GM21619 (cell line): Measurements from ENCODE around the gene PSMB8.

Source experiments
- ATAC-seq: cut with Tn5 transposase; IDR thresholded peaks from one replicate; pipeline ENCODE4 v1.9.1; 2021; ENCODE audit not compliant: unreplicated experiment

PSMB8 gene

DNA sequence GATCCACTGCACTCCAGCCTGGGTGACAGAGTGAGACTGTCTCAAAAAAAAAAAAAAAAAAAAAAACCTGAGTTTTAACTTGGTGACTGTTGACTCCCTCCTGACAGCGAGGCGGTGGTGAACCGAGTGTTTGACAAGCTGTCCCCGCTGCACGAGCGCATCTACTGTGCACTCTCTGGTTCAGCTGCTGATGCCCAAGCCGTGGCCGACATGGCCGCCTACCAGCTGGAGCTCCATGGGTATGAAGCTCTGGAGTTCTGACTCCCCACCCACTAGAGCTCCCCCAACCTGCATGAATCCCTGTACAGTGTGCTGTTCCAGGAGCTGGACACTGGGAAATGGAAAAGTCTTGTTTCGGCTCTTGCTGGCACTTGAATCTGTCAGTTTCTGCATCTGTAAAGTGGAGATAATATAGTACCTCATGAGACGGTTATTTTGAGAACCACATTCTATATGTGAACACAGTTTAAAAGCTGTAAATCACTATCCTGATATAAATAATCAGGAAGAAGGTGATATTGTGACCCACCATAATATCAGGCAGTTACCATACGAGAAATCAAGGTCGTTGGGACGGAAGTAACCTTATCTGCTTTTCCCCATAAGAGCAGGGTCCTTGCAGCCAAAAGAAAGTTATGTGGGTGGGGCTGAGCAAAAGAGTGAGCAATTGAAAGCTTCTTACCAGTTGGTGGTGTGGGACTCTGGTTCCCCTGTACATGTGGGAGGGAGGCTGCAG, 13.5 kb upstream of the PSMB8 start:
- no peak for ATAC-seq

DNA sequence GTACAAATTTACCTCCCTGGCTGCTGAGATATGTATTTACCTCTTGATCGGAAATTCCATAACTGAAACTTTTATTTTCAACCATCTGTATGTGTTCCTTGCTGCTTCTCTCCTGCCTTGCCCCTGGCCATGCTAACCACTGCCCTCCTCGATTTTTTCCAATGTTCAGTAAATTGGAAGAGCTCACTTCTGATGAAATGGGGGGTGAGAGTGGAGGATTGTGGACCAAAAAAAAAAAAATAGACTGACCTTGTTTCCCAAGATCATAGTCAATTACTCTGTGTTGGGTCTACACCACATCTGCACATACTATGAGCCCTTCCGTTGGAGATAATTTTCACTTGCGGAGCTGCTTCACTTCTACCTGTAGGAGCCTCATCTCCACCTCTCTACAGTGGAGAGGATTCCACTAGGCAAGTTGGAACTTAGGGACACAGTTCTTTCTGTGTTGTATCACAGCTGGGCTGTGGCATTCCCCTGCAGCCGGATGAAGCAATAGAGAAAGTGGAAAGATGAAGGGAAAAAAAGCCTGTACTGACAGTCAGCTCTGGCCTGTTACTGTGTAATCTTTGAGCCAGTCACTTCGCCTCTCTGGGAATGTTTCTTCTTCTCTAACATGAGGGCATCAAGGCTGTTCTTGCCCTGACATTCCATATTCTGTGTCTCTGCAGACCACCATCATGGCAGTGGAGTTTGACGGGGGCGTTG, 11.8 kb upstream of the PSMB8 start:
- no peak for ATAC-seq

DNA sequence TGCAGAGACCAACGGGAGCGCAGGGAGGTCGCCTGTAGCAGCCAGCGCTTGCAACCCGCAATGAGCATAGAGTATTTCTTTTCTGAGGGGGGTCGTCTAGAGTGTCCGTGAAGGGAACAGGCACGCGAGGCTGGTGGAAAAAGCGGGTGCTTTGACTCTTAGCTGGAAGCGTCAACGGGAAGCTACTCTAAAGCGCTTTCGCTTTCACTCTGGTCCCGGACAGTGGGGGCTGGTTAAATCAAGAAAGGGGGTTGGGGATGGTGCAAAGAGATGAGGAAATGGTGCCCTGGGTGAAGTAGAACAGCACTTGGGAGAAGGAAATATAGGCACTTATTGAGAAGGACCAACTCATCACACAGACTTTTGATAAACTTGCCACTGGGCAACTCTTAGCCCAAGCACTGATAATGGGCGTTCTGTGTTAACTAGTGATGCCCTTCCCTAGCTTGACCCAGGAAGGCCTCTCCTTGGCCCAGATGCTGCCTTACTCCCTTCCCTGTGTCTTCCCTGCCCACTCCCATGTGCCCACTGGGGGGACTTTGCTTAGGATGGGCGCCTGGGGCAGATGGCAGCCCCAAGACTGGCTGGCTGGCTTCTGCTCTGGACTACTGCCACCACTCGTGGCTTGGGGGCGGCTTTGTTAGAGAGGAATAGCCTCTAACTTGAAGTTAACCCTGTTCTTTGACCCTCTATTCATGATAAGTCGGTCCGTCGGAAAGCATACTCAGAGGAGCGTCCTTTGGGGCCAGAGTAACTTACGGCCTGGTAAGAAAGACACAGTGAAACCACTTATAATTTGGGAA, 10.7 kb upstream of the PSMB8 start:
- ATAC-seq = peak; percentile 9

DNA sequence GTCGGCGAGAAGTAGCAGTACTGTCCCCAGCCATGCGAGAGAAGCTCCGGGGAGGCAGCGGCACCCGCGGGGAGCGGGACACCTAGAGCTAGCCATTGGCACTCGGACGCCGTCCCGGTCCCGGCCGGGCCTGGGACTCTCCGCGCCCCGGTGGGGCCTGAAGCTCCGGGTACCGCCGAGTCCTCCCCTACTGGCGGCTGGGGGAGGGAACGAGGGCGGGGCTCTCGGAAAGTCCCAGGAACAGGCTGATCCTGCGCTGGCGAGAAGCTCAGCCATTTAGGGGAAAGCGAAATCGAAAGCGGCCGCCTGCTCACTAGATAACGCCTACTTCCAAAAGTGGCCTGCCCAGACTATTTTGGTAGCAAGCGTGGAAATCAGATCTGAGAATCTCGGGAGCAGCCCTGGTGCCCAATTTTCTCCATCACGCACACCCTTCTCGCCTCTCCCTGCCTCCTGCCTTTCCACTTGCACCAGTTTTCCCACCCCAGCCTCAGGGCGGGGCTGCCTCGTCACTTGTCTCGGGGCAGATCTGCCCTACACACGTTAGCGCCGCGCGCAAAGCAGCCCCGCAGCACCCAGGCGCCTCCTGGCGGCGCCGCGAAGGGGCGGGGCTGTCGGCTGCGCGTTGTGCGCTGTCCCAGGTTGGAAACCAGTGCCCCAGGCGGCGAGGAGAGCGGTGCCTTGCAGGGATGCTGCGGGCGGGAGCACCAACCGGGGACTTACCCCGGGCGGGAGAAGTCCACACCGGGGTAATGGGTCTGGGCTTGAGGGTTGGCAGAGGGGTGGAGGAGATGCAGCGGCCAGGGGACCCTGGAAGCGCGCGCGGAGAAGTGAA, 9.9 kb upstream of the PSMB8 start, which contains the start of the genes PSMB9 and TAP1:
Gene PSMB9 (plus strand): TSS at position 652 of the 835 bp plus-strand sequence. CDS start 38 bp downstream, at position 690.
Gene TAP1 (minus strand): TSS at position 164 of the 835 bp plus-strand sequence. CDS start 68 bp downstream, at position 96.
- peak; percentile 69 for ATAC-seq

DNA sequence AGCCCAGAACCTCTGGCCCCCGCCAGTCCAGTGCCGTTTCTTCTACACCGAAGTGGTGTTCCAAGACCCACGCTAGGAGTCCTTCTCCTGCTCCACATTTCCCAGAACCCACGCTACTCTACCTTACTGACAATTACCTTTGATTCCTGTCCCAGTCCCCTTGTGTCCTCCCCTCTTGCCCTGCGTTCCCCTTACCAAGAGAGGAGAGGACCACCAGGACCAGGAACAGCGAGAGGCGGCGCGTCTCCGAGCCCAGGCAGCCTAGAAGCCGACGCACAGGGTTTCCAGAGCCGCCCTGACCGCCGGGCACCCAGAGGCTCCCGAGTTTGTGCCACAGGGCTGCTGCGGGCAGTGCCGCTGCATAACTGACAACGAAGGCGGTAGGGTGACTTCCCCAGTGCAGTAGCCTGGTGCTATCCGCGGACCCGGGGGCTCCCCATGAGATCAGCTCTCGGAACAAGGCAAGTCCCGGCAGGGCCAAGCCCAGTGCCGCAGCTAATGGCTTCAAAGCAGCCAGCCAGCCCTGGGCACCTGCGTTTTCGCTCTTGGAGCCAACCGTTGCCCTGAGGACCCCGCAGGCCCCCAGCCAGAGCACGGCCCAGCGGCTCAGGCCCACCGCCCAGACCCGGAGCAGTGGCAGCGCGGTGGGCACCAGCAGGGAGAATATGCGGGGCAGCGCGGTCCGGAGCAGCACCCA, 9.1 kb upstream of the PSMB8 start:
- ATAC-seq = peak; percentile 26

DNA sequence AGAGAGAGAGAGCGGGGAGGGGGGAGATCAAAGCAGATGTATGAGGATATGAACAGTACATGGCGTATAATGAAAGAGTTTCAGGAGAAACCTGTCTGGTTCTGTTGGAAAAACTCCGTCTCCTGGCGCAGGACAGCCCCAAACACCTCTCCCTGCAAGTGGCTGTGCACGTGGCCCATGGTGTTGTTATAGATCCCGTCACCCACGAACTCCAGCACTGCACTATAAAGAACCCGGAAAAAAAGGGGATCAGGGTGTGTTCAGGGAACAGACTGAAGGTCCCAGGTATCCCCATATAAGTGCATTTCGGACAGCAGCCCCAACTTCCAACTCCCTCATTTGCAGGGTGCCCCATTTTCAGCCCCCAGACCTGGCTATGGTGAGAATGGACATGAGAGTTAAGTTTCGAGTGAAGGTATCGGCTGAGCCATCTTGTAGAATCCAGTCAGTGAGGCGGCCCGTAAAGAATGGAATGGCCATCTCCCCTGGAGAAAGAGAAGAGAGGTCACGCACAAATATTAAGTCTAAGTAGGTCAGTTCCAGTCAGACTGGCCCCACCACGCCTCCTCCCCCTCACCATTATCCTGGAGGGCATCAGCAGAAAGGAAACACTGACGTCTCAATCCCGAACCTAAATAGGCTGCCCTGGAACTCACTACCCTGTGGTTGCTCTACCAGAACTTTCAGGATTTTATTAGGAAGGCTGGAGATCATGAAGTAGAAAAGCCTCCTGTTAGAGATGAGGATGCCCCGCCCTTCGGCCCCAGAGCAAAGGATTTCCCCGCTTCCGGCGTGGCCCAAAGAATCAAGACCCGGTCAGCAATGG, 8.4 kb upstream of the PSMB8 start:
- no peak for ATAC-seq

DNA sequence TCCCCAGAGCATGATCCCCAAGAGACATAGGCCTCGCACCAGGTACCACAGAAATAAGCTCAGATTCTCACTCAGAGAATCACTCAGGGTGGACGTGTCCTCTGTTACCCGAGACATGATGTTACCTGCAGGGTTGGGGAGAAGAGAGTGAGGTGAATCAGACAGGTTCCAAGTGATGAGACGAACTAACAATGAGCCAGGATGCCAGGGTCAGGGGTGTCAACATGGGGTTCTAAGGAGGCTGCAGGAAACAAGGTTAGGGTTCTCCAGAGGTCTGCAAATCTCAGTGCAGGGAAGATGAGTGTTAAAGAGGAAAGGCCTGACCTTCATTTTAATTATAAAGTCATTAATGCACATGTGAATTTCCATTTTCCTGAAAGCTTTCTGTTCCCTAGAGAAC, 7.2 kb upstream of the PSMB8 start:
- no peak for ATAC-seq

DNA sequence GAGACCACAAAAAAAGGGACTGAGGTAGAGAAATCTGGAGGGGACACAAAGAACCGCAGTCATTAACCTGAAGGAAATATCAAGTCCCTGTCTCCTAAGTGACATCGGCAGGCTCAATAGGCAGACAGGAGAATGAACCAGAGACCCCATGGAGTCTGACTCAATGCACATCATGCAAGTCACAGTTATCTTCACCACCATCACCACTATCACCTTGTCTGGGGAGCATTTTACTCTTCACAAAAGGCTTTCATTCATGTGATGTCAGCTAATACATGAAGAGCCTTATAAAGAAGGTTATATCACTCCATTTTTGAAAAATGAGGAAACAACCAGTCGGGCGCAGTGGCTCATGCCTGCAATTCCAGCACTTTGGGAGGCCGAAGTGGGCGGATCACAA, 5.3 kb upstream of the PSMB8 start:
- no peak for ATAC-seq

DNA sequence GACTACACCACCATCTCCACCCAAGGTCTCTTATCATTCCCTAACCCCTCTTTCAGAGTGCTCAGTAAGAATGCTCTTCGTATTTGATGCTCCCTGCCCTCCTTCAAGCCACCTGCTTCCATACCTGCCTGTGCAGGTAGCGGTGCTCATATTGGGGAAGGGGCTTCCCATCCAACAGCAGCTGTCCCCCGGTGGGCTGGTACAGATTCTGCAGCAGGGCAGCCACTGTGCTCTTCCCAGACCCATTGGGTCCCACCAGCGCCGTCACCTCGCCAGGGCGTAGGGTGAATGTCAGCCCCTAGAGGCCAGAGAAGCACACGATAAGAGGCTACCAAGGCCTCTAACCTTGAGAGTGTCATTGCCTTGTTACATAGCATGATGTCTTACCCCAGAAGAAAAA, 3.9 kb upstream of the PSMB8 start:
- no peak for ATAC-seq

DNA sequence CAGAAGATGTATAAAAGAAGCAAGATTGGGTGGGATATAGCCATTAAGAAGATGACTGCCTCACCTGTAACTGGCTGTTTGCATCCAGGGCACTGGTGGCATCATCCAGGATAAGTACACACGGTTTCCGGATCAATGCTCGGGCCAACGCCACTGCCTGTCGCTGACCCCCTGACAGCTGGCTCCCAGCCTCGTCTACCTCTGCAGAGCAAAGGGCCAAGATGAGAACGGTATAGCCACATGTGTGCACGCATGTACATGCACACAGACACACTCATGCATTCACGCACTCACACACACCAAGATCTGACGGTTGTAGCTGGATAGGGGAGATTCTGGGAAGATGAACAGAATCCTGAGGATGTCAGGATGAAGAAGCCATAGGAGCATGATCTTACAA, 3.2 kb upstream of the PSMB8 start:
- no peak for ATAC-seq

DNA sequence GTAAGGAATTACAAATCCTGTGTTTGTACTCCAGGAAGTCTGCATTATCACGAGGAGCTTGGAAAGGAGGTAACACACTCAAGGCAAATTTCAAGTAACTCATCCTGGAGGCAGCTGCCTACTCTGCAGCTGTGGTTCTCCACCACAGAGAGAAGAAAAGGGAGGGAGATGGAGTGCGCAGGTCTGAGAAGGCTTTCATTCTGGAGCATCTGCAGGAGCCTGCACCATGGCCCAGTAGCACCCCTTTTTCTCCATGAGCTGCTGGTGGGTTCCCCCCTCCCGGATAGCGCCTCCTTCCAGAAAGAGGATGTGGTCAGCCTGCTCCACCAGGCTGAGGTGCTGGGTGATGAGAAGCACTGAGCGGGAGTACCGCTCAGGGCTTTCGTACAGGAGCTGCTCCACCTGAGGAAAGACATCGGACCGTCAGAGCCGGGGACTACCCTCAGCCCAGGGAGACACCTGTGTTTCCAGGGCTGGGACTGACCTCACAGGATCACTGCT, 1.6 kb upstream of the PSMB8 start:
- no peak for ATAC-seq

DNA sequence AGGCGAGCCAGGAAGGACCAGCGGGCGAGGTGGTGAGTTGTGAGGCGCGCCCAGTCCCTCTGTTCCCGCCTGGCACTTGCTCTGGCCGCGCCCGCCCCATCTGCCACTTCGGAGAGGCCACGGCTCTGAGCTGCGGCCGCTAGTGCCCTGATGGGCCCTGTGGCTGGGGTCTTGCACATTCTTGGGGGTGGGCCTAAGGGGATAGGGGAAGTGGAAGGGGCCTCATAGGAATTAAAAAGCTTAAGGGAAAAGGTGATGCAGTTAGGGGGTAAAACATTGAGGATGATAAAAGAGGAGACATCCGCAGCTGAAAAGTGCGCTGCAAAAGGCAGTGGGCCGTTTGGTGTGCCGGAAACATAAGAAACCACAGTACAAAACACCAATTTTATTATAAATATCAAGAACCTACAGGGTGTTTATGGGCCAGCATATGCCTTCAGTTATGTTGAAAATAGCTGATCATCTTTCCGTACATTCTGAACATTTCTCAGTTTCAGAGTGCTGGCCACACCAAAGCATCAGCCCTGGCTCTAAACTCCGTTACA, 1.1 kb upstream of the PSMB8 start:
- ATAC-seq = no peak

DNA sequence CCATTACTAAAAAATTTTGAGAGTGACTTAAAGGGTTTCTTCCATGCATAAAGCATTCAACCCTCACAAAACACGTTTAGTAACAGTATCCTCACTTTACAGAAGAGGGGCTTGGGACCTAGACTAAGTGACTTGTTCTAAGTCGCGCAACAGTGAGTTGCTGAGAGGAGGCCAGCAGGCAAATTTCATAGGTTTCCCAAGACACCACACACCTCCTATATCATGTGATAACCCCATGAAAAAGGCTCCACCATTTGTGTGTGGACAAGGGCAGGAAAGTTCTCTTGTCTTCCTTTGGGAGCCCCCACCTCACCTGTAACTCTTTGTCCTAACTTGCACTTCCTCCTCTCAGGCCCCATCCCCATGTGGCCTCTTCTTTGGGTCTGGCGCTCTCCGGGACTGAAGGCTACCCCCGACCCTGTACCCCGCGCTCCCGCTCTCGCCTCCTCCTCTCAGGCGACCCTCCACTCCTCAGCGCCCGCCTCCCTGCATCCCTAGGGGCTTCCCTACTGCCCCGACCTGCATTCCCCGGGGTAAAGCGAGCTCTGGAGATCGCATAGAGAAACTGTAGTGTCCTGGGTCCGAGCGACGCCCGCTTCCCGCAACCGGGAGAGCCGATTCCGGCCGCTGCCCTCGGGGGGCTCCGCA, 392 bp downstream of the PSMB8 start:
- ATAC-seq = no peak

DNA sequence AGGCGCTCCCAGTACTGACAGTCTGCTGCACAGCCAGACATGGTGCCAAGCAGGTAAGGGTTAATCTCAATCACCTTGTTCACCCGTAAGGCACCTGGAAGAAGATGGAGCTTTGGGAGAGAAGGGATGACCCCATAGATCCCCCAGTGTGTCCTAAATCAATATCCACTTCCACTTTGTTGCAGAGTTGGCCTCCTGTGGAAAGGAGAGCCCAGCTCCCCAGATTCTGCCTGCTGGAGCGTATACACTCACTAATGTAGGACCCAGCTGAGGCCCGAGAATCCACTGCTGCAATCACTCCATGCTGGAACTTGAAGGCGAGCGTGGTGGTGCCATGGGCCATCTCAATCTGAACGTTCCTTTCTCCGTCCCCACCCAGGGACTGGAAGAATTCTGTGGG, 1.2 kb downstream of the PSMB8 start:
- ATAC-seq = no peak

DNA sequence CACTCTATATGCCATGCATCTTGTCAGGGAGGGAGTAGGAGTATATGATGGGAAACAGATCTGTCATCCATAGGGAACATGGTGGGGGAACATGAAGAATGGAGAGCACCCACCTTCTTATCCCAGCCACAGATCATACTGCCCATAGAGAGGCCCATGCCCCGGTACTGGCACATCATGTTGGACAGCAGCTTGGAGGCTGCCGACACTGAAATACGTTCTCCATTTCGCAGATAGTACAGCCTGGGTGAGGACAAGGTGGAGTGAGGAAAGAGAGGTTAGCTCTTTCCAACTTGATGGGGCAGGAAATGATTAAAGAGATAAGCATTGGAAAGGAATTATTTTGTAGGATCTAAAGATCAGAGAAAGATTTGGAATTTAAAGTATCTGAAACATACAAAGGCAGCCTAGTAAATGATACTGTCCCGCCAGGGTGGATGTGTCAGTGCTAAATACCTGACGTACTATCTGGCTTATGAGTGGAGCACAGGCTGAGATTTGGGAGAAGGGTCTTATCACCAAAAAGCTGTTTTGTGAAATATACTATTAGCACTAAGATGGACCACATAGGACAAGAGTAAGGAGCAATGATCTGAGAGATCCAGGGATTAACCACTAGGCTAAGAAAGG, 1.7 kb downstream of the PSMB8 start:
- ATAC-seq = no peak

DNA sequence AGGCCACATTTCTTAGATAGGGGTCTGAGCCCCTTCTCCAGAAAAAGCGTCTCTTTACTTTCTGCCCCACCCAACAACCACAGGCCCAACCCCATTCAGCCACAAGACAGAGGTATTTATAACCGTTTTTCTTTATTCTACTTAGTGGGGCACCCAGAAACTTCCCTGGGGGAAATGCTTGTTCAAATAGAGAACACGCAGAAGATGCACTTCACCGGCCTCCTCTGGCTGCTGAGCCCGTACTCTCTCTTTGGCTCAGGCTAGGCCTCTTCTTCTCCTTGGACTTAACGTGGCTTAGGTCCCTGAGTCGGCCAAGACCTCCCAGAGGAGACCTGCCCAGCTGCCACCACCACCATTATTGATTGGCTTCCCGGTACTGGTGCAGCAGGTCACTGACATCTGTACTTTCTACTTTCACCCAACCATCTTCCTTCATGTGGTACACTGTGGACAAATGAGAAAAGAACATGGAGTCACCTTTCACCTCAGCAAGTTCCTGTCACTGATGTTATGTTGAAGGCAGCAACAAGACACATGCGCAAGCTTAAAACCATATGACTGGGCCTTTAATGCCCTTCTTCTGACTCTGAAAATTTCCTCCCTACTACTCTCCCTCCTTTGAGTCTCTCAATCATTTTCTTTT, 3.1 kb downstream of the PSMB8 start:
- ATAC-seq = no peak

DNA sequence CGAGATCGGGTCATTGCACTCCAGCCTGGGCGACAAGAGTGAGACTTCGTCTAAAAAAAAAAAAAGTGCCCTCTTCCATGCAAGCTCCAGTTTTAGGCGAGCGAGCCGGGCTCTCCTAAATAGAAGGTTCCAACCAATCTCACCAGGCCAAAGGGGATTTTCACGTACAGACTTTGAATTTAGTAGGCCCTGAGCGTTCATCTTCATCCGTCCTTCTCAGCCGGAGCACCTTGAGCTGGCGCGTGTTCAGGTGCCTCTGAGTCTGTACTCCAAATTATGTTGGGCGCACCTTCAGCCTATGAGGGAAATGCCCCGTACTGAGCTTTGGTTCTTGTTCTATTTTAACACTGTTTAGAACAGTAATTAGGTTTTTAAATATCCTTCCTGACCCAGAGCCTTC, 4.5 kb downstream of the PSMB8 start:
- ATAC-seq = no peak
